ENCODE results near the gene TMEM156. TPM values are rescaled to one million over a fixed set of nuclear protein-coding genes. Genes with fewer than 3 reads are reported as not detected.

The TMEM156 gene
- polyA plus RNA-seq, 1 donor (not counting 4 experiments of a cell fraction or from before 2014, with no cell fraction given), result 0.68 TPM

DNA sequence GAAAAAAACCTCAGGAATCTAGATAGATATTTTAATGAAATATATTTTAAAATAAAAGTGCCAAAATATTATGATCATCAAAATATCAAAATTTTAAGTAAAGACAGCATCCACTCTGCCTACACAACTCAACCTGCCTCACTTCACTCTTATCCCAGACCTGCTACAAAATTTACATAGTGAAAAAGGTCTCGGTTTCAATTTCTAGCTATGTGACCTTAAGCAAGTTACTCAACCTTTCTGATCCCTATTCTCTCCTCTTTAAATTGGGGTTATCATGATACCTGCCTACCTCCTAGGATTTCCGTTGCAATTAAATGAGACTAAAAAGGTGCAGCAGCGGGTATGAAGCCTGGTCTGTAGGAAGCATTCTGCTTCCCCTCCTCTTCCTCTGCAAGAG, 91.7 kb downstream of the TMEM156 start:
- FAIRE-seq (no peak), DNase-seq (ENCODE audit: low read depth, low spot score) (no peak)
- no peak overlapping the region for H3K4me2 ChIP-seq (ENCODE audit: control insufficient read depth, extremely low read depth, insufficient read depth, low read depth, low read length)
- H2AFZ ChIP-seq (ENCODE audit: control insufficient read depth, low read length), result no peak overlapping the region
- dilution Hi-C loops (cut with MboI; ENCODE audit: extremely low pct_ligation_motif_present, low sequenced_read_pairs), result no loop called here
- H3K4me3 ChIP-seq (ENCODE audit: control insufficient read depth in 2 of 3, extremely low read depth in 1 of 3, insufficient read depth in 2 of 3, low read depth in 1 of 3, low read length in 3 of 3), result no peak overlapping the region
- H3K9me1 ChIP-seq (ENCODE audit: control insufficient read depth, extremely low read depth, insufficient read depth, low read length), result no peaks in the 10 kb centered on the region
- H3K27me3 ChIP-seq (ENCODE audit: control insufficient read depth, extremely low read depth, insufficient read depth, low read length), result no peaks in the 10 kb centered on the region
- no peaks in the 10 kb centered on the region for H3K79me2 ChIP-seq (ENCODE audit: control insufficient read depth, insufficient read depth, low read length)
- no peaks in the 10 kb centered on the region for H4K20me1 ChIP-seq (ENCODE audit: control insufficient read depth, extremely low read depth, insufficient read depth, low read length)
- TF ChIP-seq CTCF (optimal IDR thresholded peaks at IDR 0.05 in 1 of 3, IDR thresholded peaks at IDR 0.05 in 1 of 3, conservative IDR thresholded peaks at IDR 0.05 in 1 of 3; ENCODE audit: extremely low read depth in 1 of 3, insufficient read depth in 2 of 3, low read length in 3 of 3) (no peak), EZH2 (IDR thresholded peaks at IDR 0.05; ENCODE audit: low read length) (no peak)
- H3K27ac ChIP-seq (ENCODE audit: control insufficient read depth, insufficient read depth, low read length), result no peak overlapping the region
- no peaks in the 10 kb centered on the region for H3K4me1 ChIP-seq (ENCODE audit: control insufficient read depth, extremely low read depth, insufficient read depth, low read length)
- H3K36me3 ChIP-seq (ENCODE audit: control insufficient read depth in 2 of 2, extremely low read depth in 1 of 2, insufficient read depth in 2 of 2, low read length in 2 of 2), result peaks cover 8 to 9% of the 10 kb centered on the region in 2 experiments
- no peaks in the 10 kb centered on the region for H3K9me3 ChIP-seq (ENCODE audit: control insufficient read depth, low read depth, low read length)
- H3K9ac ChIP-seq (ENCODE audit: control insufficient read depth, extremely low read depth, insufficient read depth, low read length), result no peak overlapping the region

DNA sequence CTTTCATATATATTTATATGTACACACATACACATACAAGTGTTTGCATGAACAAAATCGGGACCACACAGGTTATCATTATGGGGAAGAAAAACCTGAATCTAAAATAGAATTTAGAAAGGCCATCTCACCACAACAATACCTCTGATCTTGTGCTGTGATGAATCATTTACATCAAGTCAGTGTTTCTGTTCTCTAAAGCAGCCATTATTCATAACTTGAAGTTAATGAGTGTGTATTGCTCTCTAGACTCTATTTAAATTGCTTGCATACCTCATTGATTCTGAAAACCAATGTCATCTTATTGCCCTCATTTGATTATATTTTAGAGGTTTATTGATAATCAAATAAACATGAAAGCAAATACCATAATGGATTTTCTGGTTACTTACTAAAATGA, 93.0 kb downstream of the TMEM156 start:
- H3K79me2 ChIP-seq (ENCODE audit: control insufficient read depth, insufficient read depth, low read length), result no peaks in the 10 kb centered on the region
- H3K27ac ChIP-seq (ENCODE audit: control insufficient read depth, insufficient read depth, low read length), result no peak overlapping the region
- H3K9me3 ChIP-seq (ENCODE audit: control insufficient read depth, low read depth, low read length), result no peaks in the 10 kb centered on the region
- FAIRE-seq (no peak), DNase-seq (ENCODE audit: low read depth, low spot score) (no peak)
- dilution Hi-C loops (cut with MboI; ENCODE audit: extremely low pct_ligation_motif_present, low sequenced_read_pairs), result no loop called here
- H3K9ac ChIP-seq (ENCODE audit: control insufficient read depth, extremely low read depth, insufficient read depth, low read length), result no peak overlapping the region
- peaks cover 6 to 8% of the 10 kb centered on the region in 2 experiments for H3K36me3 ChIP-seq (ENCODE audit: control insufficient read depth in 2 of 2, extremely low read depth in 1 of 2, insufficient read depth in 2 of 2, low read length in 2 of 2)
- H2AFZ ChIP-seq (ENCODE audit: control insufficient read depth, low read length), result no peak overlapping the region
- no peak overlapping the region for H3K4me2 ChIP-seq (ENCODE audit: control insufficient read depth, extremely low read depth, insufficient read depth, low read depth, low read length)
- no peaks in the 10 kb centered on the region for H3K4me1 ChIP-seq (ENCODE audit: control insufficient read depth, extremely low read depth, insufficient read depth, low read length)
- H3K27me3 ChIP-seq (ENCODE audit: control insufficient read depth, extremely low read depth, insufficient read depth, low read length), result no peaks in the 10 kb centered on the region
- H3K9me1 ChIP-seq (ENCODE audit: control insufficient read depth, extremely low read depth, insufficient read depth, low read length), result no peaks in the 10 kb centered on the region
- H3K4me3 ChIP-seq (ENCODE audit: control insufficient read depth in 2 of 3, extremely low read depth in 1 of 3, insufficient read depth in 2 of 3, low read depth in 1 of 3, low read length in 3 of 3), result no peak overlapping the region
- H4K20me1 ChIP-seq (ENCODE audit: control insufficient read depth, extremely low read depth, insufficient read depth, low read length), result no peaks in the 10 kb centered on the region
- TF ChIP-seq EZH2 (IDR thresholded peaks at IDR 0.05; ENCODE audit: low read length) (no peak), CTCF (optimal IDR thresholded peaks at IDR 0.05 in 1 of 3, IDR thresholded peaks at IDR 0.05 in 1 of 3, conservative IDR thresholded peaks at IDR 0.05 in 1 of 3; ENCODE audit: extremely low read depth in 1 of 3, insufficient read depth in 2 of 3, low read length in 3 of 3) (no peak)

Data from keratinocyte (primary cell).